Glutamatergic neuron (in vitro differentiated cells): ENCODE data around the gene ARID4A. TPM values are rescaled to one million over a fixed set of nuclear protein-coding genes. Genes with fewer than 3 reads are reported as not detected.

ENCODE experiments used
- DNase-seq: peaks from one replicate; pipeline ENCODE4 v3.0.0; 2022
- H3K27ac Mint-ChIP-seq: one replicate; pipeline ENCODE4 v1.8.0; 2020; ENCODE audit warnings: mild to moderate bottlenecking, mixed read lengths, inconsistent platforms; ENCODE audit not compliant: unreplicated experiment
- H3K27me3 Mint-ChIP-seq: one replicate; pipeline ENCODE4 v1.8.0; 2020; ENCODE audit warnings: mild to moderate bottlenecking, moderate library complexity, mixed read lengths, inconsistent platforms; ENCODE audit not compliant: unreplicated experiment
- H3K36me3 Mint-ChIP-seq: one replicate; pipeline ENCODE4 v1.8.0; 2020; ENCODE audit warnings: mild to moderate bottlenecking, mixed read lengths, inconsistent platforms; ENCODE audit not compliant: unreplicated experiment
- H3K4me1 Mint-ChIP-seq: one replicate; pipeline ENCODE4 v1.8.0; 2020; ENCODE audit warnings: mild to moderate bottlenecking, low read depth, mixed read lengths, inconsistent platforms; ENCODE audit not compliant: unreplicated experiment
- H3K4me3 Mint-ChIP-seq: one replicate; pipeline ENCODE4 v1.8.0; 2020; ENCODE audit warnings: mild to moderate bottlenecking, mixed read lengths, inconsistent platforms; ENCODE audit not compliant: unreplicated experiment
- H3K9me3 Mint-ChIP-seq: one replicate; pipeline ENCODE4 v1.8.0; 2020; ENCODE audit warnings: mild to moderate bottlenecking, moderate library complexity, mixed read lengths, inconsistent platforms; ENCODE audit not compliant: unreplicated experiment
- CTCF ChIP-seq: fragments of 200-600 bp; sonication (generic); IDR thresholded peaks from one replicate; pipeline ENCODE4 v1.5.0; 2021; ENCODE audit not compliant: partially characterized antibody, unreplicated experiment
- total RNA-seq: library from RNA; stranded (reverse); fragmentation: NEBNext Ultra II Directional; extraction: Animal tissue kit (Norgen Biotek cat#: 25700); gene quantifications from one replicate; pipeline ENCODE4 v1.2.1, GENCODE V29; 2021; ENCODE audit not compliant: unreplicated experiment

Gene ARID4A
- total RNA-seq, 1 donor from 2014 or later = 22.4 TPM

GRCh38 chr14:58285132-58285531 is 13.2 kb upstream of the ARID4A start:
- DNase-seq = no peak
- no peak for TF ChIP-seq CTCF
- H3K36me3 Mint-ChIP-seq = no peaks in the 10 kb centered on the region
- no peak overlapping the region for H3K4me3 Mint-ChIP-seq
- H3K9me3 Mint-ChIP-seq = no peaks in the 10 kb centered on the region
- H3K4me1 Mint-ChIP-seq = peaks cover 5% of the 10 kb centered on the region
- H3K27ac Mint-ChIP-seq = no peak overlapping the region
- peaks cover 3% of the 10 kb centered on the region for H3K27me3 Mint-ChIP-seq

GRCh38 chr14:58287607-58288042 is 10.7 kb upstream of the ARID4A start:
- Mint-ChIP-seq H3K27me3 (peaks cover 3% of the 10 kb centered on the region), H3K4me1 (no peaks in the 10 kb centered on the region), H3K36me3 (no peaks in the 10 kb centered on the region), H3K27ac (no peak overlapping the region), H3K9me3 (no peaks in the 10 kb centered on the region), H3K4me3 (no peak overlapping the region)
- TF ChIP-seq CTCF = no peak
- DNase-seq = no peak

- no peak overlapping the region for H3K27ac Mint-ChIP-seq
- peaks cover 1% of the 10 kb centered on the region for H3K27me3 Mint-ChIP-seq
- no peak for TF ChIP-seq CTCF
- H3K4me1 Mint-ChIP-seq = no peaks in the 10 kb centered on the region
- H3K9me3 Mint-ChIP-seq = no peaks in the 10 kb centered on the region
- no peak for DNase-seq
- H3K36me3 Mint-ChIP-seq = no peaks in the 10 kb centered on the region
- H3K4me3 Mint-ChIP-seq = no peak overlapping the region
Measured at GRCh38 chr14:58288106-58288792, 10.1 kb upstream of the ARID4A start.

- H3K9me3 Mint-ChIP-seq = no peaks in the 10 kb centered on the region
- H3K4me3 Mint-ChIP-seq = no peak overlapping the region
- H3K36me3 Mint-ChIP-seq = no peaks in the 10 kb centered on the region
- no peaks in the 10 kb centered on the region for H3K27me3 Mint-ChIP-seq
- no peak overlapping the region for H3K27ac Mint-ChIP-seq
- no peak for DNase-seq
- no peak for TF ChIP-seq CTCF
- no peaks in the 10 kb centered on the region for H3K4me1 Mint-ChIP-seq
Measured at GRCh38 chr14:58291646-58292045, 6.7 kb upstream of the ARID4A start.

- Mint-ChIP-seq H3K9me3 (peaks cover 2% of the 10 kb centered on the region), H3K36me3 (no peaks in the 10 kb centered on the region), H3K4me1 (no peaks in the 10 kb centered on the region)
Measured at GRCh38 chr14:58292187-58292586, 6.2 kb upstream of the ARID4A start.

More at GRCh38 chr14:58292187-58292586, 6.2 kb upstream of the ARID4A start:
- no peak for TF ChIP-seq CTCF
- no peak for DNase-seq
- Mint-ChIP-seq H3K27ac (no peak overlapping the region), H3K27me3 (no peaks in the 10 kb centered on the region), H3K4me3 (no peak overlapping the region)
